ENCODE results near the gene ANKRD66. TPM values are rescaled to one million over a fixed set of nuclear protein-coding genes. Genes with fewer than 3 reads are reported as not detected.

Gene ANKRD66
- 0.31 TPM for total RNA-seq

GRCh38 chr6:46746696-46747095 is at the start of gene ANKRD66:
TSS of gene ANKRD66 (plus strand) at chr6:46746933. CDS start at chr6:46751949, 5,016 bp downstream.

GRCh38 chr6:46734867-46735719 is 11.6 kb upstream of the ANKRD66 start, which contains the start of gene PLA2G7:
TSS of gene PLA2G7 (minus strand) at chr6:46735375. CDS start at chr6:46722891, 12,484 bp downstream.

GRCh38 chr6:46793138-46793537 is 46.4 kb downstream of the ANKRD66 start, which contains the start of gene MEP1A:
TSS of gene MEP1A (plus strand) at chr6:46793389. CDS start at chr6:46793399, 10 bp downstream.

Other genes starting within 250 kb of the ANKRD66 start
- 3.1 TPM for gene CYP39A1, start 94.1 kb upstream of the ANKRD66 start, total RNA-seq
- gene SLC25A27, start 94.0 kb upstream of the ANKRD66 start, total RNA-seq: 57.6 TPM
- 2.5 TPM for gene TDRD6, start 59.0 kb upstream of the ANKRD66 start, total RNA-seq
- gene PLA2G7, start 11.6 kb upstream of the ANKRD66 start, total RNA-seq: 1.9 TPM
- not detected for gene MEP1A, start 46.5 kb downstream of the ANKRD66 start, total RNA-seq
- gene ADGRF5, start 175.0 kb downstream of the ANKRD66 start, total RNA-seq: 11.3 TPM

All from parietal lobe (tissue), 1 donor.